ENCODE measurements around the gene CYP26A1.
"Not testable (repeated sequence)": the region's sequence is repeated elsewhere in the genome, so short reads cannot be mapped to it uniquely, and the experiment has no call there.

Gene CYP26A1

DNA sequence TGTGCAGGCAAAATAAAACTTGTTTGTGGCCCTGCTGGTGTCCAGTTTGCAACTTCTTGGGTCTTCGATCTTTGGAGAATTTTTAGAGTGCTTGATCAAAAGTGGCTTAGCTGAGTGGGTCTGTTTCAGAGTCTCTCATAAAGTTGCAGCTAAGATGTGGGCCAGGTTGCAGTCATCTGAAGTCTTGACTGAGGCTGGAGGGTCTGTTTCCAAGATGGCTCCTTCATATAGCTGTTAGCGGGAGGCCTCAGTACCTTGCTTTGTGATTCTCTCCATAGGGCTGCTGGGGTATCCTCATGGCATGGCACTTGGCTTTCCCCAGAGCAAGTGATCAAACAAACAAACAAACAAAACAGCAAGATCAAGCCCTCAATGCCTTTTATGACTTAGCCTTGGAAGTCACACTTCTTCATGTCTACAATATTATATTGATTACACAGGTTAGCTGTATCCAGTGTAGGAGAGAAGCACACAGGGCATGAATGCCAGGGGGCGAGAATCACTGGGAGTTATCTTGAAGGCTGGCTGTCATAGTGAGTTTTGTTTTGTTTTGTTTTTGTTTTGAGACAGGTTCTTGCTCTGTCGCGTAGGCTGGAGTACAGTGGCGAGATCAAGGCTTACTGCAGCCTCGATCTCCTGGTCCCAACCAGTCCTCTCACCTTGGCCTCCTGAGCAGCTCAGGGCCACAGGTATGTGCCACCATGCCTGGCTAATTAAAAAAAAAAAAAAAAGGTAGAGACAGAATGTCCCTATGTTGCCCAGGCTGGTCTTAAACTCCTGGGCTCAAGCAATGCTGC is 10.2 kb downstream of the CYP26A1 start:
- H3K9me3 Mint-ChIP-seq (ENCODE audit: low read depth): no peaks in the 10 kb centered on the region
- no peak overlapping the region for H3K4me3 Mint-ChIP-seq
- H3K27me3 Mint-ChIP-seq: peaks cover 19% of the 10 kb centered on the region
- H3K4me1 Mint-ChIP-seq (ENCODE audit: low read depth): peaks cover 3% of the 10 kb centered on the region
- H3K36me3 Mint-ChIP-seq: no peaks in the 10 kb centered on the region
- H3K27ac Mint-ChIP-seq: no peak overlapping the region

DNA sequence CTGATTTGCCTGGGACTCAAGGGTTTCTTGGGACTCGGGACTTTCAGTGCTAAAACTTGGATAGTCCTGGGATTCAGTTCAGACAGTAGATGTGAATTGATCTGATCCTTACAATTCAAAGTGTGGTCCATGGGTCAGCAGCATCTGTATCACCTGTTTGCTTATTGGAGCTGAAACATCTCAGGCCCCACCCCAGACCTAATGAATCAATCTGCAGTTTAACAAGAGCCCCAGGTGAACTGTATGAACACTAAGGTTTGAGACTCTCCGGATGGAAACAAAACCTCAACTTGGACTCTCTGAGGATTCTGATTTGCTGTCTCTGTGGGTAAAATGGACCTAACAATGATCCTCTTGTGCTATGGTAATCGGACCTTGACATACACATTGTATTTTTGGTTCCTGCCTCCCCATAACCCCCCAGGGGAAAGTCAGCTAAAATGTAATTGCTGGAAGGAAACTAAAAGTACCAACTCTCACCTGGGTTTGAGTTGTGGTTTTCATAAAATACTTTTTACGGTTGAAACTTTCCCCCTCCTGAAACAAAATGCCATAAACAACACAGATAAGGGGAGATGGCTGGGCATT is 11.7 kb downstream of the CYP26A1 start:
- H3K9me3 Mint-ChIP-seq (ENCODE audit: low read depth): no peaks in the 10 kb centered on the region
- H3K36me3 Mint-ChIP-seq: no peaks in the 10 kb centered on the region
- H3K27me3 Mint-ChIP-seq: peaks cover 11% of the 10 kb centered on the region
- H3K4me3 Mint-ChIP-seq: no peak overlapping the region
- no peak overlapping the region for H3K27ac Mint-ChIP-seq
- H3K4me1 Mint-ChIP-seq (ENCODE audit: low read depth): no peaks in the 10 kb centered on the region

DNA sequence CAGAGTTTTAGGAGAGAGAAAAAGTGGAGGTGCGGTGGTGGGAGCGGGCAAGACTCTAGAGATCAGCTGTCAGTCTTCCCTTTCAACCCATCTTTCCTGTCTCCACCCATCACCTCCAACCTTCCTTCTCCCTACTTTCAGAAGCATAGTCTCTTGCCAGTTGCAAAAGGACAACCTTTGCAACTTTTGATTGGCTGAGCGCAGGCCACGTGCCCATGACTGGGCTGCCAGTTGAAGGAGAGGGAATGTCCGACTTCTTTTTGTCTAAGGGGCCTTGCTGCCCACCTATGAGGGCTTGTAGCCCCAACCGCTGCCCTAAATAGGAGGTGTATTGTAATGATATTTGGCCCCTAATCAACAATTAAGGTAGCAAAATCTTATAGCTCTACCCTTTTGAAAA is 12.6 kb downstream of the CYP26A1 start:
- H3K4me3 Mint-ChIP-seq: no peak overlapping the region
- no peak overlapping the region for H3K27ac Mint-ChIP-seq
- no peaks in the 10 kb centered on the region for H3K4me1 Mint-ChIP-seq (ENCODE audit: low read depth)
- no peaks in the 10 kb centered on the region for H3K9me3 Mint-ChIP-seq (ENCODE audit: low read depth)
- no peaks in the 10 kb centered on the region for H3K36me3 Mint-ChIP-seq
- peaks cover 7% of the 10 kb centered on the region for H3K27me3 Mint-ChIP-seq

DNA sequence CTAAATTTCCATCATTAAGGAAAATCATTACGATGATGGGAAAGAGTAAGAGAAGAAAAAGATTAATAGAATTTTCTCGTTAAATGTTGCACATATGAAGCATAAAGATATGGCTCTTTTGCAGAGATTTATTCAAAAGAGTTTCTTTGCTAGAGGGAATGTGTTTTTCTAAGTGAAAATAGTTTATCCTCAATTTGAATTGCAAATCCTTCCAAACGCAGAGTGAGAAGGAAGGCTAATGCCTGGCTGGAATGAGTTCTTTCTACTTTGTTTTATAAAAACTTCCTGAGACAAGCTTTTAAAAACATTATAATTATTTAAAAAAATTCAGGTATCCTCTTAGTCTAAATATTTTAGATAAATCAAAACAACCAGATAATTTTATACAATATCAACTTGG is 14.2 kb downstream of the CYP26A1 start:
- Mint-ChIP-seq H3K27me3 (peaks cover 4% of the 10 kb centered on the region), H3K9me3 (ENCODE audit: low read depth) (no peaks in the 10 kb centered on the region), H3K27ac (no peak overlapping the region), H3K4me1 (ENCODE audit: low read depth) (no peaks in the 10 kb centered on the region), H3K36me3 (no peaks in the 10 kb centered on the region), H3K4me3 (no peak overlapping the region)

DNA sequence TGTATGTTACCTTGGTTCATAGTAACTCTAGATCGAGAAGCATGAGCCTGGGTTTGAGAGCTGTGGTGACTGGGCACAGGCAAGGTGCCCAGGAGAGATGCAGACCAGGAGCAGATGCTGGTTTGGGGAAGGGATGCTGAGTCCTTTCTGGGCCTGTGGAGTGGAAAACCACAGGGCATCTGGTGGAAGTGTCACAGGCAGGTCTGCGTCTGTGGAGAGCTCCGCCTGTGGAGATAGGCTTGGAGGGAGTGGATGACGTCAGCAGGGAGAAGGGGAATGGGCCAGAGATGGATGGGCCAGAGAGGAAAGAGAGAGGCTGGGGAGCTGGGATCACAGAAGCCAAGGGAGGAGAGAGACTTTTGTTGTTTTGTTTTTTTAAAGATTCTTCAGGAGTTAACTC is 14.8 kb downstream of the CYP26A1 start:
- no peak overlapping the region for H3K27ac Mint-ChIP-seq
- no peaks in the 10 kb centered on the region for H3K36me3 Mint-ChIP-seq
- no peaks in the 10 kb centered on the region for H3K4me1 Mint-ChIP-seq (ENCODE audit: low read depth)
- H3K9me3 Mint-ChIP-seq (ENCODE audit: low read depth): no peaks in the 10 kb centered on the region
- no peak overlapping the region for H3K4me3 Mint-ChIP-seq
- peaks cover 4% of the 10 kb centered on the region for H3K27me3 Mint-ChIP-seq

DNA sequence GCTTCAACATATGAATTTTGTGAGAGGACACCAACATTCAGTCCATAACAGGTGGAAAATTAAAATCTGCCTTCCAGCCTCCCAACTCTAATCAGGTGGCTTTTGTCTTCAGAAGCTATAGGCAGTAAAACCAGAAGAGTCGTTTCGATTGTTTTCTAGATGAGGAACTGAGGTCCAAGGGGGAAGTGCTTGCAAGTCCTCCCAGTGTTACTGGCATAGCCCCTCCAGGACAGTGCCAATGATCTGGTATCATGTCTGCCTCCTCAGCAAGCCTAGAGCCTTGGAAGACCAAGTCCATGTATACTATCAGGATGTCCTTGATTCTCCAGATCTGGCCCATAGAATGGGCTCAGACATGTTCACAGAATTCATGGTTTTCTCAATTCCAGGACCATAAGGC is 16.9 kb downstream of the CYP26A1 start:
- Mint-ChIP-seq H3K27me3 (peaks cover 4% of the 10 kb centered on the region), H3K4me3 (no peak overlapping the region), H3K9me3 (ENCODE audit: low read depth) (no peaks in the 10 kb centered on the region), H3K27ac (no peak overlapping the region), H3K4me1 (ENCODE audit: low read depth) (no peaks in the 10 kb centered on the region), H3K36me3 (no peaks in the 10 kb centered on the region)

DNA sequence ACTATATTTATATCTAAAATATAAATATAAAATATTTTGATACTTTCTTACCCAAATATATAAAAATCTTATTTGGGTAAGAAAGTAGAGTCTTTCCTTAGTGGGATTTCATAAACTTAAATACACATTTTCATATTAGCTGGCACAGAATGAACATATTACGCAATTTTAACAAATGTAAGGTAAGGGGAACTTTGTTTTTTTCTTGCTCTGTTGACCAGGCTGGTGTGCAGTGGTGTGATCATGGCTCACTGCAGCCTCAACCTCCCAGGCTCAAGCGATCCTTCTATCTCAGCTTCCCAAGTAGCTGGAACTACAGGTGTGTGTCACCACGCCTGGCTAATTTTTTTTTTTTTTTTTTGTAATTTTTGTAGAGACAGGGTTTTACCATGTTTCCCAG is 18.3 kb downstream of the CYP26A1 start:
- H3K27ac Mint-ChIP-seq: no peak overlapping the region
- H3K36me3 Mint-ChIP-seq: no peaks in the 10 kb centered on the region
- H3K4me3 Mint-ChIP-seq: no peak overlapping the region
- no peaks in the 10 kb centered on the region for H3K9me3 Mint-ChIP-seq (ENCODE audit: low read depth)
- peaks cover 4% of the 10 kb centered on the region for H3K27me3 Mint-ChIP-seq
- no peaks in the 10 kb centered on the region for H3K4me1 Mint-ChIP-seq (ENCODE audit: low read depth)

DNA sequence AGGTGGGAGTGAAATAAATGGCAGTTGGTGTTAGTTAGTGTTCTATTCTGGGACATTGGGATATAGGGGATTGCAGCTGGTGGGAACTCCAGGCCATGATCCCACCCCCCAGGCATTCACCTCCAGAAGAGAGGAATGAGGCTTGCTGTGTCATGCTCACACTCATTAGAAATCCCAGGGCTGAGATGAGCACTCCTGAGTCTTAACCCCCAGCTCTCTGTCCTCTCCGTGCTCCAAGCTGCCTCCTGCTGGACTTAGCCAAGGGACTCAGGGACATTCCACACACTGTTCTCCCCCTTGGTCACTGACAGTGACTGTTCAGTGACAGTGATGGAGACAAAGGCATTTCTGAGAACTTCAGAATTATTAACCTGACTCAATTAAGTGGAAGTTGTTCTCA is 21.5 kb downstream of the CYP26A1 start:
- Mint-ChIP-seq H3K4me1 (ENCODE audit: low read depth) (no peaks in the 10 kb centered on the region), H3K4me3 (no peak overlapping the region), H3K36me3 (no peaks in the 10 kb centered on the region), H3K27ac (no peak overlapping the region), H3K27me3 (no peaks in the 10 kb centered on the region), H3K9me3 (ENCODE audit: low read depth) (peaks cover 3% of the 10 kb centered on the region)

DNA sequence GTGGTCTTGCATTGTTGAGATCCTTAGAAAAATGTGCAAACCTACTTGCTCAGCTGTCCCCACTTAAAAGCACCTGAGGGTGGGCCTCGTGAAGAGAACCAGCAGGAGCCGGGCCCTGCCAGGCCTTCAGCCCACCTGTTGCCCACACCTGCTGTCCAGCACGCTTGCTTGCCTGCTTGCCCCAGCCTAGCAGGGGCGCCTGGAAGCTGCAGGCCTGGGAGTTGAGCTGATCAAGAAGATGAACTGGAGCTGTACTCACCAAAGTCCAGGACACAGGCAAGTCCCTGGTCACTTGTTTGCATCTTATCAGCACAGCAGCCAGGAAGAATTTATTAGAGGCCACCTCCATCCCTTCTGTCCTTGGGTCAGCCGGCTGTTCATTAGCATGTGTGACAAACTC is 23.2 kb downstream of the CYP26A1 start:
- Mint-ChIP-seq H3K27ac (no peak overlapping the region), H3K36me3 (no peaks in the 10 kb centered on the region), H3K4me1 (ENCODE audit: low read depth) (no peaks in the 10 kb centered on the region), H3K9me3 (ENCODE audit: low read depth) (peaks cover 3% of the 10 kb centered on the region), H3K27me3 (no peaks in the 10 kb centered on the region), H3K4me3 (no peak overlapping the region)

DNA sequence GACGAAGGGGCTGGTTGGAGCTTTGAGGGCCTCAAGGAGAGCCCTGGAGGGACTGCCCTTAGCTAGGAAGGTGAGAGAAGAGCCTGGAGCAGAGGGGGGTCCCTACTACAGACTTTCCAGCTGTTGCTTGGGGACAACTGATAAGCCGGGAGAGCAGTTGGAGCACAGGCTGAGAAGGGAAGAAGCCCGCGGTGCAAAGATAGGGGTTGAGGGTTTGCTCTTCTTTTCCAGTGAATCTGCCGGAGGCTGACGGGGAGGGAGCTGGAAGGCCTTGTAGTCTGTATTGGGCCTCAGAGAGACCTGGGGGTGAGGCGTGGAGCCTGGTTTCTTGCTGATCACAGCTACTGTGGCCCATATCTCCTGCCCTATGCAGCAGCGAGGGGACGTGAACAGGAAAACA is 23.7 kb downstream of the CYP26A1 start:
- H3K36me3 Mint-ChIP-seq: no peaks in the 10 kb centered on the region
- H3K9me3 Mint-ChIP-seq (ENCODE audit: low read depth): peaks cover 3% of the 10 kb centered on the region
- no peaks in the 10 kb centered on the region for H3K27me3 Mint-ChIP-seq
- H3K27ac Mint-ChIP-seq: no peak overlapping the region
- H3K4me1 Mint-ChIP-seq (ENCODE audit: low read depth): no peaks in the 10 kb centered on the region
- no peak overlapping the region for H3K4me3 Mint-ChIP-seq

DNA sequence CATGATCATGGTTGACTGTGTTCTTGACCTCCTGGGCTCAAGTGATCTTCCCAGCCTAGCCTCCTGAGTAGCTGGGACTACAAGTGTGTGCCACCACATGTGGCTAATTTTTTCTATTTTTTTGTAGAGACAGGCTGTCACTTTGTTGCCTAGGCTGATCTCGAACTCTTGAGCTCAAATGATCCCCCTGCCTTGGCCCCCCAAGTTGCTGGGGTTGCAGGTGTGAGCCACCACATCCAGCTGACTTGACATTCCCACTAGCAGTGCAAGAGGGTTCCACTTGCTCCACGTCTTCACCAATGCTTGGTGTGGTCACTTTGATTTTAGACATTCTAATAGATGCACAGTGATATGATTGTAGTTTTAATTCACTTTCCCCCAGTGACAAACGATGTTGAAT is 25.1 kb downstream of the CYP26A1 start:
- Mint-ChIP-seq H3K4me1 (ENCODE audit: low read depth) (no peaks in the 10 kb centered on the region), H3K27ac (no peak overlapping the region), H3K4me3 (no peak overlapping the region), H3K27me3 (peaks cover 1% of the 10 kb centered on the region), H3K36me3 (peaks cover 2% of the 10 kb centered on the region), H3K9me3 (ENCODE audit: low read depth) (peaks cover 5% of the 10 kb centered on the region)

DNA sequence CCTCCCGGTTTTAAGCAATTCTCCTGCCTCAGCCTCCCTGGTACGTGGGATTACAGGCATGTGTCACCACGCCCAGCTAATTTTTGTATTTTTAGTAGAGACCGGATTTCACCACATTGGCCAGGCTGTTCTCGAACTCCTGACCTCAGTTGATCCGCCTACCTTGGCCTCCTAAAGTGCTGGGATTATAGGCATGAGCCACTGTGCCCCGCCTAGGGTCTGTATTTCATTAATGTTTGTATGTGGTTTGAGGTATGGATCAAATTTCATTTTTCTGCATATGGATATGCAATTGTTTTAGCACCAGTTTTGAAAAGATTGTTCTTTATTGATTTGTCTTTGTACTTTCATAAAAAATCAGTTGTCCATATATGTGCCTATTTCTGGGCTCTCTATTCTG is 26.0 kb downstream of the CYP26A1 start:
- Mint-ChIP-seq H3K27ac (no peak overlapping the region), H3K9me3 (ENCODE audit: low read depth) (peaks cover 10% of the 10 kb centered on the region), H3K4me1 (ENCODE audit: low read depth) (no peaks in the 10 kb centered on the region), H3K36me3 (peaks cover 3% of the 10 kb centered on the region), H3K4me3 (no peak overlapping the region), H3K27me3 (peaks cover 1% of the 10 kb centered on the region)

DNA sequence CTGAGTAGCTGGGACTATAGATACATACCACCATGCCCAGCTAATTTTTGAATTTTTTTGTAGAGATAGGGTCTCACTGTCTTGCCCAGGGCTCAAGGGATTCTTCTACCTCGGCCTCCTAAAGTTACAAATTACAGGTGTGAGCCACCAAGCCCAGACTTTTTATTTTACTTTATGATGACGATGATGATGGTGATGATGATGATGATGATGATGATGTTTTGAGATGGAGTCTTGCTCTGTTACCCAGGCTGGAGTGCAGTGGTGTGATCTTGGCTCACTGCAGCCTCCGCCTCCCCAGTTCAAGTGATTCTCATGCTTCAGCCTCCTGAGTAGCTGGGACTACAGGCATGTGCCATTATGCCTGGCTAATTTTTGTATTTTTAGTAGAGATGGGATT is 27.5 kb downstream of the CYP26A1 start:
- H3K4me3 Mint-ChIP-seq; H3K27me3 Mint-ChIP-seq; H3K36me3 Mint-ChIP-seq; H3K27ac Mint-ChIP-seq; H3K4me1 Mint-ChIP-seq (ENCODE audit: low read depth): not testable (repeated sequence)
- peaks cover 10% of the 10 kb centered on the region for H3K9me3 Mint-ChIP-seq (ENCODE audit: low read depth)

DNA sequence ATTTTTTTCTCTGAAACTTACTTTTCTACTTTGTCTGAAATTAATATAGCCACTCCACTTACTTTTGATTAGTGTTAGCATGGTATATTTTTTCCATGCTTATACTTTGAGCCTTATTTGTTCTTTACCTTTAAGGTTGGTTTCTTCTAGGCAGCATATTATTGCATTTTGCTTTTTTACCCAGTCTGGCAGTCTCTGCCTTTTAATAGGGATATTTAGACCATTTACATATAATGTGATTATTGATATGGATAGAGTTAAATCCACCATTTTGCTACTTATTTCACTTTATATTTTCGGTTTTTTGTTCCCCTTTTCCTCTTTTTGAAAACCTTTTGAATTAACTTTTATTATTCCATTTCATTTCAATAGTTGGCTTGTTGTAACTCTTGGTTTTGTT is 30.3 kb downstream of the CYP26A1 start:
- Mint-ChIP-seq H3K4me3 (no peak overlapping the region), H3K36me3 (peaks cover 3% of the 10 kb centered on the region), H3K27ac (no peak overlapping the region), H3K27me3 (peaks cover 1% of the 10 kb centered on the region), H3K4me1 (ENCODE audit: low read depth) (no peaks in the 10 kb centered on the region), H3K9me3 (ENCODE audit: low read depth) (peaks cover 9% of the 10 kb centered on the region)

DNA sequence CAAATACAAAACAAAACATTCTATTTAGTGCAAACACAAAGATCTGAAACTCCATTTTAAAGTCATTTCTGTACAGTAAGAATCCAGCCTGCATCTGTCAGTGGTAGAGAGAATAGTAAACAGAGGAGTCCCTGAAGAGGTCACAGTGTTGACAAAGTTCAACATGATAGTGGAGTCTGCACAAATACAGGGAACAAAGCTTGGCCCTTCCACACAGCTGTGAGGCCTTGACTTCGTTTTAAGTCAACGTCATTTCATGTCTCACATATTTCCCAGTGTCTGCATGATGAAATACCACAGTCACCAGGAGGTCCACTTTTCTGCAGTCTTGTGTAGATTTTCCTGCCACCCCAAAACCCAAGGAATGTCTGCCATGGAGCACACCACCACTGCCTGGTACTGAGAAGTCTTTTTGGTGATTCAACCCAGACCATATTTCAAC is 33.0 kb downstream of the CYP26A1 start:
- Mint-ChIP-seq H3K36me3 (peaks cover 3% of the 10 kb centered on the region), H3K27me3 (peaks cover 1% of the 10 kb centered on the region), H3K9me3 (ENCODE audit: low read depth) (peaks cover 7% of the 10 kb centered on the region), H3K27ac (no peak overlapping the region), H3K4me3 (no peak overlapping the region), H3K4me1 (ENCODE audit: low read depth) (no peaks in the 10 kb centered on the region)

Measured in activated naive CD8-positive, alpha-beta T cell (primary cell).